ENCODE measurements around the gene HPGDS. TPM values are rescaled to one million over a fixed set of nuclear protein-coding genes. Genes with fewer than 3 reads are reported as not detected.

HPGDS gene
- total and polyA plus RNA-seq, 2 of the 13 experiments (the other 11 are each of a cell fraction or from before 2014, with no cell fraction given): not detected

DNA sequence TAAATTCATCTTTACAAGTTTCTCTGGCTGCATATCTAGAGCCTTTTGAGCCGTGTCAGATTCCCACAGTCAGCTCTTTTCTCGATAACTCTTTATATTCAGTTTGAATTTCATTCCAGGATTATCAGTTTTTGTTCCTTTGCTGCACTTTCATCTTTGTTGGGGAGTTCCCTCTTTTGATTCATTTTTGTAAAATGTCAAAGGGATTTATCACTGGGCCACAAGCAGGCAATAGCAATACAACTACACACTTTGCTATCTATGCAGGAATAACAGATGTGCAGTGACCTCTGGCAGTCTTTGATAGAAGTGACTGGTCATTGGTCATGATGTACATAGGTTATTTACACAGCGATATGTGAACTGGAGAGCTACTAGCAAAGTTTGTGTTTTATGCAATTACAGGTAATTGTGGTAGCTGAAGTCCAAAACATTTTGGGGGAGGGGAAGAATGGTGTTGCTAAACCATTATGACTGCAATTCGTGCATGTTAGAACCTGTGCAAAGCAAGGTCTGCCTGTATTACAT, 43.8 kb downstream of the HPGDS start (continued):
- peak; percentile 50; the same call in 1 of the 2 replicates for TF ChIP-seq SIX4 (CRISPR knock-in tag; IDR thresholded peaks at IDR 0.05)
- TF ChIP-seq MIER3 (CRISPR knock-in tag; IDR thresholded peaks at IDR 0.05; ENCODE audit: borderline replicate concordance): peak; percentile 70; the same call in 1 of the 2 replicates
- no peak for TF ChIP-seq PHB2 (IDR thresholded peaks at IDR 0.05; ENCODE audit: partially characterized antibody)
- TF ChIP-seq RERE (CRISPR knock-in tag; IDR thresholded peaks at IDR 0.05; ENCODE audit: low read depth): peak; percentile 83
- TF ChIP-seq FOXA3 (CRISPR knock-in tag; IDR thresholded peaks at IDR 0.05): peak; percentile 95
- no peak for TF ChIP-seq CCDC6 (CRISPR knock-in tag; IDR thresholded peaks at IDR 0.05)
- TF ChIP-seq MIXL1 (CRISPR knock-in tag; IDR thresholded peaks at IDR 0.05): peak; percentile 87; the same call in 1 of the 2 replicates
- no peak for TF ChIP-seq ZFP62 (CRISPR knock-in tag; IDR thresholded peaks at IDR 0.05)
- peak; percentile 38; the same call in 1 of the 2 replicates for TF ChIP-seq ZNF317 (CRISPR knock-in tag; IDR thresholded peaks at IDR 0.05)
- no peak for TF ChIP-seq KDM3A (CRISPR knock-in tag; IDR thresholded peaks at IDR 0.05; ENCODE audit: low read depth)
- TF ChIP-seq REPIN1 (CRISPR knock-in tag; IDR thresholded peaks at IDR 0.05; ENCODE audit: borderline replicate concordance, low read depth): 0 out of 2 replicates have a peak, but pooled peaks have one; percentile 52
- TF ChIP-seq ZGPAT (CRISPR knock-in tag; IDR thresholded peaks at IDR 0.05): peak; percentile 68; the same call in 1 of the 2 replicates
- 0 out of 2 replicates have a peak, but pooled peaks have one; percentile 20 for TF ChIP-seq FOXA1 (IDR thresholded peaks at IDR 0.05)
- TF ChIP-seq FOXA1 (CRISPR knock-in tag; IDR thresholded peaks at IDR 0.05): peak; percentile 95
- TF ChIP-seq NCOR1 (IDR thresholded peaks at IDR 0.05; ENCODE audit: borderline replicate concordance, low read length): peak; percentile 79; the same call in 1 of the 2 replicates
- TF ChIP-seq NFRKB (IDR thresholded peaks at IDR 0.05): no peak
- peak; percentile 86 for TF ChIP-seq RXRB (CRISPR knock-in tag; IDR thresholded peaks at IDR 0.05; ENCODE audit: borderline replicate concordance)
- no peak for TF ChIP-seq ZNF232 (CRISPR knock-in tag; IDR thresholded peaks at IDR 0.05; ENCODE audit: borderline replicate concordance)
- TF ChIP-seq SRSF4 (IDR thresholded peaks at IDR 0.05; ENCODE audit: low read depth, low read length, poor library complexity, severe bottlenecking): no peak
- peak; percentile 63; the same call in 1 of the 2 replicates for TF ChIP-seq DPF2 (CRISPR knock-in tag; IDR thresholded peaks at IDR 0.05; ENCODE audit: borderline replicate concordance, low read depth)
- TF ChIP-seq, protein P1, sequence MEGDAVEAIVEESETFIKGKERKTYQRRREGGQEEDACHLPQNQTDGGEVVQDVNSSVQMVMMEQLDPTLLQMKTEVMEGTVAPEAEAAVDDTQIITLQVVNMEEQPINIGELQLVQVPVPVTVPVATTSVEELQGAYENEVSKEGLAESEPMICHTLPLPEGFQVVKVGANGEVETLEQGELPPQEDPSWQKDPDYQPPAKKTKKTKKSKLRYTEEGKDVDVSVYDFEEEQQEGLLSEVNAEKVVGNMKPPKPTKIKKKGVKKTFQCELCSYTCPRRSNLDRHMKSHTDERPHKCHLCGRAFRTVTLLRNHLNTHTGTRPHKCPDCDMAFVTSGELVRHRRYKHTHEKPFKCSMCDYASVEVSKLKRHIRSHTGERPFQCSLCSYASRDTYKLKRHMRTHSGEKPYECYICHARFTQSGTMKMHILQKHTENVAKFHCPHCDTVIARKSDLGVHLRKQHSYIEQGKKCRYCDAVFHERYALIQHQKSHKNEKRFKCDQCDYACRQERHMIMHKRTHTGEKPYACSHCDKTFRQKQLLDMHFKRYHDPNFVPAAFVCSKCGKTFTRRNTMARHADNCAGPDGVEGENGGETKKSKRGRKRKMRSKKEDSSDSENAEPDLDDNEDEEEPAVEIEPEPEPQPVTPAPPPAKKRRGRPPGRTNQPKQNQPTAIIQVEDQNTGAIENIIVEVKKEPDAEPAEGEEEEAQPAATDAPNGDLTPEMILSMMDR (CRISPR knock-in tag; IDR thresholded peaks at IDR 0.05): peak; percentile 55
- no peak for TF ChIP-seq SMAD9 (CRISPR knock-in tag; IDR thresholded peaks at IDR 0.05)
- TF ChIP-seq MED1 (CRISPR knock-in tag; IDR thresholded peaks at IDR 0.05): peak; percentile 73

Data from HepG2 (cell line).